Measurements from ENCODE around the gene RUFY3.
A peak's percentile ranks its signal among the peaks of the same experiment; 100 is the strongest.
"Not testable (repeated sequence)": the region's sequence is repeated elsewhere in the genome, so short reads cannot be mapped to it uniquely, and the experiment has no call there.

RUFY3 gene
- total RNA-seq: 39.5 to 53.1 (median 42.7) reads per million in 4 experiments

DNA sequence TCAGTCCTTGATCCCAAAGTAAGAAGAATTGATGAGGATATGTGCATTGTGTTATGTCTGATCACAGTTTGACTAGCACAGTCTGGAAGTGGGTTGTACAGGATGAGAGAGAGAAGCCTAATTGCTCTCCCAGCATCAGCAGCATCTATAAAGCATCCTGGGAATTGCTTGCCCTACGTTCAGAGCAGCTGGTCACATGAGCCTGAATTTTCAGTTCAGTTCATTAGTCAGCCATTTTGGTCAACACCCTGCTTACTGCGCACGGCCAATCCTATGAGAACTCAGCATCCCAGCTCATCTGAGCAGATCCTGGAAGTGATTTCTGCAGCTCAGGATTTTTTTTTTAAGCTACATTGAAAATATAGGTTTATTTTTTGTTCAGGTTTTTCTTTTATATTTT, at the start of gene RUFY3:
Gene RUFY3, plus strand, starts transcription at position 218 of the 400 bp plus-strand sequence. CDS start 610 bp downstream, outside the sequence.
- no peak for DNase-seq

- no peak for DNase-seq
Observed at GRCh38 chr4:70674191-70674590, 47.6 kb upstream of the RUFY3 start.

GRCh38 chr4:70674731-70675130, 47.0 kb upstream of the RUFY3 start:
- no peak for DNase-seq

- no peak for DNase-seq
Observed at GRCh38 chr4:70676554-70677090, 45.1 kb upstream of the RUFY3 start.

DNA sequence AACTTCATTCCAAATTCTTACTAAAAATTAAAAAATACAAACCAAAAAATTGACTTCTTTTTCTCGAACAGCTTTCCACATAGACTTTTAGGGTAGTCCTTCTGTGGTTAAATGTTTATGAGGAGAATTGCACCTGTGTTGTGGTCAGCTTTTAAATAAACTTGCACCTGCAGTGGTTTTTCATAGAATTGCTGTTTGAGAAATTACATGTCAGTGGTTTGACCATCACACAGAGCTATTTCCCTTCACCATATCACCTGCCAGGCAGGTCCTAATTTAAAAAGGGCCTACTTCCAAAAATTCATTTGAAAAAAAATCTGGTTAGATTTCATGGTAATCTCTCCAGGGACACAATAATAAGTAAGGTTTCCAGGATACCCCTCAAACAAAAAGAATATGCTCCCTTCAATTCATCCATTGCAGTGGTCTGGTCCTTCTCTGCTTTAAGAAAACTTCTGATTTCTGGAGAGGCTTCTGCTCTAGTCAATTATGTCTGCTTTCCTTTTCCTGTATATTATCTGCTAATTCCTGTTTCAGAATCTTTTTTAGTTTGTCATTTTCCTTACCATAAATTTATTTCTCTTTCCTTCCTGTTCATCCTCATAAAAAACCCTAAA, 43.3 kb upstream of the RUFY3 start:
- DNase-seq: no peak

DNA sequence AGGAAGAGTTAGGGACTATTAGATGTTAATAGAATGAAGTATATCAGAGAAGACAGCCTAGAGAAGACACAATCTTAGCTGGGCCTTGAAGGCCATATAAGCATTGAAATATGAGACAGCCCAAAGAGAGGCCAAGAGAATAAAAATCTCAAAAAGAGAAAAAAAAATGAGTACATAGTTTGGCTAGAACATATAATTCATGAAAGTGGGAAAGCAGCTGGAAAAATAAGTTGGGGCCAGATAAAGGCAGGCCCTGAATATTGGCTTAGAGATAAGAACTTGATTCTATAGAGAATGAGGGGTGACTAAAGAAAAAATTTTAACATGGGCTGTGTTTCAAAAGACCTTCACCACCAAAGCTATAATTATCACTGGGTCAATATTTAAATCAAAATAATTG, 40.8 kb upstream of the RUFY3 start:
- DNase-seq: no peak

GRCh38 chr4:70681704-70682103, 40.1 kb upstream of the RUFY3 start:
- DNase-seq: no peak

- not testable (repeated sequence) for DNase-seq
Observed at GRCh38 chr4:70682142-70682541, 39.6 kb upstream of the RUFY3 start.

GRCh38 chr4:70687392-70687791, 34.4 kb upstream of the RUFY3 start:
- DNase-seq: no peak

GRCh38 chr4:70687821-70688794, 33.7 kb upstream of the RUFY3 start, which contains the start of gene UTP3:
TSS of gene UTP3 (plus strand) at chr4:70688532. CDS start at chr4:70688678, 146 bp downstream.
- peak; percentile 84 for DNase-seq

GRCh38 chr4:70688795-70689231, 33.0 kb upstream of the RUFY3 start:
- DNase-seq: no peak

DNA sequence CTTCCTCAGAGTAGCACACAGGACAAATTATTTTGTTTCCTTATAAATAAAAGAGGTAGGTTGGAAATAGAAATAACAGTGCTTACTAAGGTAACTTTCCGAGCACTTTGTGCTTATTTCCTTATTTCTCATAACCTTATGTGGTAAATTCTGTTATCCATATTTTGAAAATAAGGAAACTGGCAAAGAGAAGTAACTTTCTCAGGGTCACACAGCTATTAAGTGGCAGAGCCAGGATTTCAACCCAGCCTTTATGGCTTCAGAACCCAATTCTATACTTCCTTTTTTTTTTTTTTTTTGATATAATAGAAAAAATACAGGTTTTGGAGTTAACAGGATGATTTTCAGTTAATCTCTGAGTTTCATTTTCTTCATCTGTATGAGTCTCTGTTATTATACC, 30.1 kb upstream of the RUFY3 start:
- DNase-seq: no peak

- not testable (repeated sequence) for DNase-seq
Observed at GRCh38 chr4:70694633-70695032, 27.1 kb upstream of the RUFY3 start.

DNA sequence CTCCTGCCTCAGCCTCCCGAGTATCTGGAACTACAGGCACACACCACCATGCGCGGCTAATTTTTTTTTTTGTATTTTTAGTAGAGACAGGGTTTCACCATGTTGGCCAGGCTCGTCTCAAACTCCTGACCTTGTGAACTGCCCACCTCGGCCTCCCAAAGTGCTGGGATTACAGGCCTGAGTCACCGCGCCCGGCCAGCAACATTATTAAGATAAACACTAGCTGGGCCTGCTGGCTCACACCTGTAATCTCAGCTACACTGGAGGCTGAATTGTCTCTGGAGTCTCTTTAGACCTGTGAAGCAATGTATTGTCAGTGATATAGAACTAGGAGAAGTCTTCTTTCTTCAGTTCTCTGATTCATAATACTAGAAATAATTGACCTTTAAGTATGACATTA, 23.3 kb upstream of the RUFY3 start:
- not testable (repeated sequence) for DNase-seq

- DNase-seq: no peak
Observed at GRCh38 chr4:70700712-70701111, 21.1 kb upstream of the RUFY3 start.

- DNase-seq: no peak
Observed at GRCh38 chr4:70701271-70701670, 20.5 kb upstream of the RUFY3 start.

GRCh38 chr4:70702592-70702991, 19.2 kb upstream of the RUFY3 start:
- not testable (repeated sequence) for DNase-seq

DNA sequence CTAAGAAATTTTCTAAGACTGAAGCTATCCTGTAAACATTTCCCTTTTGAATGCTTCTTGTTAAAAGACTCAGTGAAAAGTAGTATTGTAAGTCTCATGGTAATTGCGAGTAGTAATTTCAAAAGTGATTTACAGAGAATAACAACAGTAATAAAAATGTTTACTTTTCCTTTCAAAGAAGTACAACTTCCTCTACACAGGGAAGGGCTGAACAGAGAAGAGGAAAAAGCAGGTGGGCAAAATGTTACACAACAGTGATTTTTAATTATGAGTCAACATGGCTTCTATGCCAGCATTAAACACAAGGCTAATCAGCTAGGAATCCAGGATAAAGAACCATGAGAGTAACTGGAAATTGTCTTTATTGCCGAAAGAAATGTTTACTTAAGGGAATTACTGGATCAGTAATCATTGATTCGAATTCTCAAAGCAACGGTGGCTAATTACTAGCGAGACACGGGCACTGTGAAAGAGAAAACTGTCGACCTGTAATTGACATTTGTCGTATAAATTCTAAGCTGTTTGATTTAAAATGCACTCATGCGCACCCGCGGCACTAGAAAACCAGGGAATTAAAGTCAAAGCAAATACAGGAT, 18.0 kb upstream of the RUFY3 start:
- no peak for DNase-seq

- DNase-seq: peak; percentile 58
Observed at GRCh38 chr4:70704215-70704930, 17.4 kb upstream of the RUFY3 start.

DNA sequence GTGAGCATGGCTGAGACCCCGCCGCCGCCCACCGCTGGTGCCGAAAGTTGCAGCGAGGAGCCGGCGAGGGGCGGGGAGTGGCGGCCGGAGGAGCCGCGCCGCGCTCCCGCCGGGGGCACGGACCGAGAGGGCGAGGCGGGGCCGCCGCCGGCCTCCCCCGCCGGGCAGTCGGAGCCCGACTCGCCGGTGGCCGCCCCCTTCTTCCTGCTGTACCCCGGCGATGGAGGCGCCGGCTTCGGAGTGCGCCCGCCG, 16.9 kb upstream of the RUFY3 start:
- no peak for DNase-seq

GRCh38 chr4:70705183-70706043, 16.4 kb upstream of the RUFY3 start:
- peak; percentile 68 for DNase-seq

GRCh38 chr4:70706044-70706461, 15.7 kb upstream of the RUFY3 start:
- no peak for DNase-seq
